ENCODE data around the gene SAMMSON.
A peak's percentile ranks its signal among the peaks of the same experiment; 100 is the strongest.

The SAMMSON gene

DNA sequence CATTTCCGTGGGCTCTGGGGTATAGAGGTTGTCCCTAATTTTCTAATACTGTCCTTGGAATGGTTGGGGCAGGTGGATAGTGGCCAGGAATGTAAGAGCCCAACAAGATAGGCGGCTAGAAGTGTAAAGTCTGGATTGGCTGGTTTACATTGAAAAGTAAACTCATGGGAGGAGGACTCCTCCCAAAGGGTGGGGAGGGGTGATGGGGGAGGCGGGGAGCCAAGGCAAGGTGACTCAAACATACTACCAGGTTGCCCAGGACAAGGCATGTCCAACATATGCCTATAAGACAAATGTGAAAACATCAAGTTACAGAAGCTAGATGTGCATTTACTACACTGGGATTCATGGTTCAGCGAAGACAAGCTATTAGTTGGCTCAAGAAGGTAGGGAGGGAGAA is 14.3 kb upstream of the SAMMSON start:
- 84 to 89% methylated on average over 2 to 3 of the region's 4 CpGs for WGBS, 2 experiments (ENCODE audit: insufficient coverage in 2 of 2)
- no peak overlapping the region for H3K4me3 ChIP-seq (ENCODE audit: extremely low read depth, insufficient read depth, low read length, poor library complexity, severe bottlenecking)
- H3K36me3 ChIP-seq (ENCODE audit: control insufficient read depth, insufficient read depth, low read length): no peaks in the 10 kb centered on the region

DNA sequence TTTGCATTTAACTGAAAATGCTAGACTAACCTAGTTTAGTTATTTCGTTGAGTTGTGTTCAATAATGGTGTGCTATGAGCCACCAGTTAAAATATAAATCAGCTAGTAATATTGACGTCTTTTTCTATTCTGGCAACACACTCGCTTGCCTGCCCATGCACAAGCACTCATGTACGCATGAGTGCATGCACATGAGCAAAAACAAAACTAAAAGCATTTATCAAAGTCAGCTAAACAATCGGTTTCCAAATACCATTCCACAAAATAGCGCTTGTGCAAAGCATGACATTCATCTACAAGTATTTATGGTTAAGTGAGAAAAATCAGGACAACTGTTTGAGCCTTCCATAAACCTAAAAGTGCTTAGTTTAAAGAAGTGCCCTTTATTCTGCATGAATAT is 13.1 kb upstream of the SAMMSON start:
- Histone ChIP-seq H3K4me1 (ENCODE audit: control insufficient read depth, insufficient read depth, low read length, poor library complexity, severe bottlenecking) (no peaks in the 10 kb centered on the region), H3K4me3 (ENCODE audit: extremely low read depth, insufficient read depth, low read length, poor library complexity, severe bottlenecking) (no peak overlapping the region), H3K27ac (ENCODE audit: low read depth, low read length, severe bottlenecking) (no peak overlapping the region), H3K9me3 (ENCODE audit: control insufficient read depth, low read length) (no peaks in the 10 kb centered on the region), H3K36me3 (ENCODE audit: control insufficient read depth, insufficient read depth, low read length) (no peaks in the 10 kb centered on the region)
- WGBS, 2 experiments (ENCODE audit: insufficient coverage in 2 of 2): 100% methylated on average over 3 of the region's 6 CpGs; no CpG with 5 or more reads in 1 of the 2 experiments

More for the DNA sequence above, 14.3 kb upstream of the SAMMSON start:
- no peaks in the 10 kb centered on the region for H3K4me1 ChIP-seq (ENCODE audit: control insufficient read depth, insufficient read depth, low read length, poor library complexity, severe bottlenecking)
- no peaks in the 10 kb centered on the region for H3K9me3 ChIP-seq (ENCODE audit: control insufficient read depth, low read length)
- H3K27ac ChIP-seq (ENCODE audit: low read depth, low read length, severe bottlenecking): no peak overlapping the region

DNA sequence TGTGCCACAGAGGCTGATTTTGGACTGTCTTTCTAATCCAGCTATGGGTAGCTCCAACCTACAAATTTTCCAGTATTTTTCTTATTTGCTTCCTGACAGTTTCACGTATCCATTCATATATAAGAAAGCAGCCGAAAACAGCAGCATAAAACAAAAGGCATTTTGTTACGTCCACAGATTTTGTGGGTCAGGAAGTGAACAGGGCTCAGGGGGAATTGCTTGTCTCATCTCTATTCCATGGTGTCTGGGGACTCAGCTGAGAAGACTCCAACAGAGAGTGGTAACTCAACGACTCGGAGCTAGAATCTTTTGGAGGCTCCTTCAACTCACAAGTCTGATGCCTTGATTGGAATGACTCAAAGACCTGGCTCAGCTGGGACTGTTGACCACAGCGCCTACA is 11.7 kb upstream of the SAMMSON start:
- Histone ChIP-seq H3K9me3 (ENCODE audit: control insufficient read depth, low read length) (no peaks in the 10 kb centered on the region), H3K4me1 (ENCODE audit: control insufficient read depth, insufficient read depth, low read length, poor library complexity, severe bottlenecking) (no peaks in the 10 kb centered on the region), H3K27ac (ENCODE audit: low read depth, low read length, severe bottlenecking) (no peak overlapping the region), H3K36me3 (ENCODE audit: control insufficient read depth, insufficient read depth, low read length) (no peaks in the 10 kb centered on the region), H3K4me3 (ENCODE audit: extremely low read depth, insufficient read depth, low read length, poor library complexity, severe bottlenecking) (no peak overlapping the region)
- WGBS, 2 experiments (ENCODE audit: insufficient coverage in 2 of 2): 89 to 100% methylated on average over 4 of the region's 6 CpGs

DNA sequence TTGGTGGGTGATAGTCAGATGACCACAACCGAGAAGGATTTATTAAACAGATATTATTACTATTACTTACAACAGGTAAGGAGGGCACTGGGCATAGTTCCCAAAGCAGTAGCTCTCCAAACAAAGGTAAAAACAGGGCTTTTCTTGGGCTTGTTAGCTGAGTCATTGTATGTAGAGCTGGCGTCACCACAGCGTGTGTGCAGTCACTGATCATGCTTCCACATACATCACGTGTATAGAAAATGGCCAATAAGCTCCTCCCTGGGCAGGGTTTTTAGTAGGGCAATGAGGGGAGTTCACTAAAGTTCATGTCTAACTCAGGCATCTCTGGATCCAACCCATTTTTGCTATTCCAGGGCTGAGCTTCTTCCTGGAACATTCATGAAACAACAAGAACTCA is 5.8 kb upstream of the SAMMSON start:
- Histone ChIP-seq H3K4me3 (ENCODE audit: extremely low read depth, insufficient read depth, low read length, poor library complexity, severe bottlenecking) (no peak overlapping the region), H3K4me1 (ENCODE audit: control insufficient read depth, insufficient read depth, low read length, poor library complexity, severe bottlenecking) (peaks cover 3% of the 10 kb centered on the region), H3K9me3 (ENCODE audit: control insufficient read depth, low read length) (no peaks in the 10 kb centered on the region), H3K36me3 (ENCODE audit: control insufficient read depth, insufficient read depth, low read length) (no peaks in the 10 kb centered on the region), H3K27ac (ENCODE audit: low read depth, low read length, severe bottlenecking) (no peak overlapping the region)
- 86 to 90% methylated on average over 2 to 3 of the region's 4 CpGs for WGBS, 2 experiments (ENCODE audit: insufficient coverage in 2 of 2)

DNA sequence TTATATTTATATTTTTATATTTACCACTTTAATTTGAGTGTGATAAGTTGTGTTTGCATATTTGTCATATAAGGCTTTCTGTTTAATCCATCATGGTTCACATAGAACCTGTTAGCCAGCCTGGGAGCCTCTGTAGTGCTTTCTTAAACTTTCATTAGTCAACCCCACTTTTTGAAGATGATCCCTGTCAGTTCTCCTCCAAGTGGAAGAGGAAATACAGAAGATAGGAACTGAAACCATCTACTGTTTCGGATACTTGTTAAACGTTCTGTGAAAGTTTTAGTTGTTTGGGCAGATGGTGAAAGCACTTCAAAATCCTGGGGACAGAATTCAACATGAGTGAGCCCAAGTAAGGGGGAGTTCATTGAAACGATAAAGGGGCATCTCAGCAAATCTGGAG is 4.6 kb upstream of the SAMMSON start:
- 78 to 92% methylated on average over 3 of the region's 3 CpGs for WGBS, 2 experiments (ENCODE audit: insufficient coverage in 2 of 2)
- no peak overlapping the region for H3K27ac ChIP-seq (ENCODE audit: low read depth, low read length, severe bottlenecking)
- no peak overlapping the region for H3K4me3 ChIP-seq (ENCODE audit: extremely low read depth, insufficient read depth, low read length, poor library complexity, severe bottlenecking)
- H3K4me1 ChIP-seq (ENCODE audit: control insufficient read depth, insufficient read depth, low read length, poor library complexity, severe bottlenecking): peaks cover 4% of the 10 kb centered on the region
- no peaks in the 10 kb centered on the region for H3K36me3 ChIP-seq (ENCODE audit: control insufficient read depth, insufficient read depth, low read length)
- no peaks in the 10 kb centered on the region for H3K9me3 ChIP-seq (ENCODE audit: control insufficient read depth, low read length)

DNA sequence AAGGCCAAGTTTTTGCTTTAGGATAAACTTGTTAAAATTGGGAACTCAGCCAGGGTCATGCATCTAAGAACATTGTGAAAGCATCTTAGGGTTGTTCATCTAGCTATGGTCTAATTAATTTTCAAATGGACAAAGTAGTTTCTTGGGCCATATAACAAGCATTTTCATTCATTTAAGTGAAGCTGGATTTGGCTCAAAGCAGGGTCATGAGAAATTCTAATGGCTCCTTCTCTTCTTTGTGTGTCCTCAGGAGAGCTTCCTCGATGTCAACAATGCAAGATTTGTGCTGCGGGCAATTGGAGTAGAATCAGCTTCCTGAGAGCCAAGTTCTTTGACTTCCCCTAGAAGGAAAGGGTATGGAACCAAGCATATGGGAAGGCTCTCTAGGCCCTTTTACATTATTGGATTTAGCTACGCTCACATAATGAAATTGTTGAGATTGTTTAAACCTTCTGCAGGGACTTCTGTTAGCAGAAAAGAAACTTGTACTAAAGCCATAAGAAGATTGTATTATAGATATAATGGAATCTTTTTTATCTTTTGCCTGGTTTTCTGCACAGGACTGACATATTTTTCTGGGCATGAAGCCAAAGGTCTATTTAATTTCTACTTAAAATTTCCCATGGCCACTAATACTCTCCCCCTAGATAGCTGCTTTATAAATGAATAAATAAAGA is 1.8 kb upstream of the SAMMSON start:
- H3K27ac ChIP-seq (ENCODE audit: low read depth, low read length, severe bottlenecking): no peak overlapping the region
- no peaks in the 10 kb centered on the region for H3K9me3 ChIP-seq (ENCODE audit: control insufficient read depth, low read length)
- H3K4me1 ChIP-seq (ENCODE audit: control insufficient read depth, insufficient read depth, low read length, poor library complexity, severe bottlenecking): peaks cover 7% of the 10 kb centered on the region
- 60 to 90% methylated on average over 1 to 2 of the region's 3 CpGs for WGBS, 2 experiments (ENCODE audit: insufficient coverage in 2 of 2)
- no peaks in the 10 kb centered on the region for H3K36me3 ChIP-seq (ENCODE audit: control insufficient read depth, insufficient read depth, low read length)
- H3K4me3 ChIP-seq (ENCODE audit: extremely low read depth, insufficient read depth, low read length, poor library complexity, severe bottlenecking): no peak overlapping the region

DNA sequence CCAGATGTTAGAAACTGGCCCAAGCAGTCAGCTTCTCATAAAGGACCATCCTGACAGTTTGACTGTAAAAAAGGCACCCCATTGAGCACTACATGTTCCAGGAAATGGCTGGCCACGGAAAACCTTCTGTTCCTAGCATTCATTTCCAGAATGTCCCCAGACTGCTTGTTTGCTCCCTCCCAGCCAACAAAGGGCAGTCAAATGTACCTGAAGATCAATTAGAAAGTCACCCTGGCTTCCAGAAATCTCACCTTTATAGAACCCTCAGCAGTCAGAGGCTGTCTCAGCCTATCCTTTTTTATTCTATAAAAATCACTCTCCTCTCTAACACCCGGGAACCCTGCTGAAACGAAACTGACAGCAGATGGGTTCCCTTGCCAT is 784 bp upstream of the SAMMSON start:
- H3K4me3 ChIP-seq (ENCODE audit: extremely low read depth, insufficient read depth, low read length, poor library complexity, severe bottlenecking): no peak overlapping the region
- WGBS, 2 experiments (ENCODE audit: insufficient coverage in 2 of 2): 50 to 67% methylated on average over 3 of the region's 3 CpGs
- H3K9me3 ChIP-seq (ENCODE audit: control insufficient read depth, low read length): no peaks in the 10 kb centered on the region
- peak overlapping the region; percentile 47 for H3K27ac ChIP-seq (ENCODE audit: low read depth, low read length, severe bottlenecking)
- no peaks in the 10 kb centered on the region for H3K36me3 ChIP-seq (ENCODE audit: control insufficient read depth, insufficient read depth, low read length)
- H3K4me1 ChIP-seq (ENCODE audit: control insufficient read depth, insufficient read depth, low read length, poor library complexity, severe bottlenecking): peaks cover 7% of the 10 kb centered on the region

DNA sequence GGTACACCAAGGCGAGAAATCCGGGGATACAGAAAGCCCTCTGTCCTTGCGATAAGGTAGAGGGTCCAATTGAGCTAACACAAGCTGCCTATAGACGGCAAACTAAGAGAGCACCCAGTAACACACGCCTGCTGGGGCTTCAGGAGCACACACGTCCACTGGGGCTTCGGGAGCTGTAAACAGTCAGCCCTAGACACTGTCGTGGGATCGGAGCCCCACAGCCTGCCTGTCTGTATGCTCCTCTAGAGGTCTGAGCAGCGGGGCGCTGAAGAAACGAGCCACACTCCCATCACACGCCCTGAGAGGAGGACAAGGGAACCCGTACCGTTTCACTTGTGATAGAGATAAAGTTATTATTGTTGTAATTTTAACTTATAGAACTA is 486 bp downstream of the SAMMSON start:
- 95 to 96% methylated on average over 9 of the region's 15 CpGs for WGBS, 2 experiments (ENCODE audit: insufficient coverage in 2 of 2)

DNA sequence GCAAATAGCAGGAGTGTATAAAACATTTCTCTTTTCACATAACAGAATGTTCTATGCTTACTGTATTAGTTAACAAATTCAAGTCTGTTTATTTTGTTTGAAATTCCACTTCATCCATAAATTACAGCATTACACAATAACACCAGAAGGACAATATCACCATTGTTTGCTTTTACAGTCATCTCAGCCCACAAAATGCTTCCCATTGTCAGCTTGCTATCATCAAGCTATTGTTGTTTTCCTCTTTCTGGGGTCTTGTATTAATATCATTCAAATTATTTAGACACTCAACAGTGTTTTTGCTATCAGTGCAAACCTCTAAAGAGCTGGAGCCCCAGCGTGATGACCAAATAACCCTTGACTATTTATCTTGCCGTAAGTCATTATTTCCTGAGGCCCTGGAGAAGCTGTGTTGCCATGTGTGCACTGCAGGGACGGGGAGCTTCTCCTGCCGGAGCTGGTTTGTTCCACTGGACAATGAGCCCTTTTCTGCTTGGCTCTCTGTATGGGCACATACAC is 1.1 kb downstream of the SAMMSON start:
- no peak overlapping the region for H3K4me3 ChIP-seq (ENCODE audit: extremely low read depth, insufficient read depth, low read length, poor library complexity, severe bottlenecking)
- WGBS, 2 experiments (ENCODE audit: insufficient coverage in 2 of 2): 75 to 87% methylated on average over 3 to 4 of the region's 4 CpGs
- peak overlapping the region; percentile 46 for H3K27ac ChIP-seq (ENCODE audit: low read depth, low read length, severe bottlenecking)
- H3K9me3 ChIP-seq (ENCODE audit: control insufficient read depth, low read length): no peaks in the 10 kb centered on the region
- peaks cover 7% of the 10 kb centered on the region for H3K4me1 ChIP-seq (ENCODE audit: control insufficient read depth, insufficient read depth, low read length, poor library complexity, severe bottlenecking)
- no peaks in the 10 kb centered on the region for H3K36me3 ChIP-seq (ENCODE audit: control insufficient read depth, insufficient read depth, low read length)

More for the DNA sequence above, 486 bp downstream of the SAMMSON start:
- Histone ChIP-seq H3K4me3 (ENCODE audit: extremely low read depth, insufficient read depth, low read length, poor library complexity, severe bottlenecking) (no peak overlapping the region), H3K9me3 (ENCODE audit: control insufficient read depth, low read length) (no peaks in the 10 kb centered on the region), H3K36me3 (ENCODE audit: control insufficient read depth, insufficient read depth, low read length) (no peaks in the 10 kb centered on the region), H3K4me1 (ENCODE audit: control insufficient read depth, insufficient read depth, low read length, poor library complexity, severe bottlenecking) (peaks cover 7% of the 10 kb centered on the region), H3K27ac (ENCODE audit: low read depth, low read length, severe bottlenecking) (no peak overlapping the region)

DNA sequence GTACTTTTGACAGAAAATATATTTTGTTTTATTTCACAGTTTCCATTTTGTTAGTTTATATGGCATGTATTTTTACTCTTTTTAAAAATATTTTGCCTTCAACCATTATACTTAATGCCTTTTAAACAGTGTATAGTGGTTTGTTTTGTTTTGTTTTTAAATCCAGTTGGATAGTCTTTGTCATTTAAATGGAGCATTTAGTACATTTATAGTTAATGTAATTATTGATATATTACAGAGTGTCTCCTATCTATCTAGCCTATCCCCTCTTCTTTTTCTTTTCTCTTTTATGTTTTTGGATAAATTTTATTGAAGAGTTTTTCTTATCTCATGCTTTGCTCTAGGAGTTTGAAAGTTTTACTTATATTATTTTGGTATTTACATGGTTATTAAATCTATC is 3.6 kb downstream of the SAMMSON start:
- no peaks in the 10 kb centered on the region for H3K36me3 ChIP-seq (ENCODE audit: control insufficient read depth, insufficient read depth, low read length)
- H3K4me3 ChIP-seq (ENCODE audit: extremely low read depth, insufficient read depth, low read length, poor library complexity, severe bottlenecking): no peak overlapping the region
- peaks cover 7% of the 10 kb centered on the region for H3K4me1 ChIP-seq (ENCODE audit: control insufficient read depth, insufficient read depth, low read length, poor library complexity, severe bottlenecking)
- no peaks in the 10 kb centered on the region for H3K9me3 ChIP-seq (ENCODE audit: control insufficient read depth, low read length)
- no peak overlapping the region for H3K27ac ChIP-seq (ENCODE audit: low read depth, low read length, severe bottlenecking)

DNA sequence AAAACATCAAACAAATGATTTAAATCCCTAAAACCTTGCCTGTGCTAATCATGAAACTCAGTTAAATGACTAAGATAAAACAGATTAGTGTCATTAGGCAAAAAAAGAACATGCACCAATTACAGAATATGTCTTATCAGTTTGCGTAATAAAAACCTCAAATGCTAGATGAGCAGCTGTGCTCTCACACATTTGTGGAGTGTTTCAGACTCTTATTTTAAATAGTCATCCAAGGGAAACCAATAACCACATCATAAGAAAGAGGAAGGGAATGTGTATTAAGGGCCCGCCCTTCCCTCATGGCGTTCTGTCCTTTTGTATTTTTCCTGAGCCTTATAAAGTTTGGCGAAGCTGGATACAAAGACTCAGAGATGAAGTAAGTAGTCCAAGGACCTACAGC is 6.6 kb downstream of the SAMMSON start:
- H3K4me3 ChIP-seq (ENCODE audit: extremely low read depth, insufficient read depth, low read length, poor library complexity, severe bottlenecking): no peak overlapping the region
- no peaks in the 10 kb centered on the region for H3K9me3 ChIP-seq (ENCODE audit: control insufficient read depth, low read length)
- no peak overlapping the region for H3K27ac ChIP-seq (ENCODE audit: low read depth, low read length, severe bottlenecking)
- H3K4me1 ChIP-seq (ENCODE audit: control insufficient read depth, insufficient read depth, low read length, poor library complexity, severe bottlenecking): no peaks in the 10 kb centered on the region
- H3K36me3 ChIP-seq (ENCODE audit: control insufficient read depth, insufficient read depth, low read length): no peaks in the 10 kb centered on the region
- 83% methylated on average over 1 of the region's 4 CpGs for WGBS, 2 experiments (ENCODE audit: insufficient coverage in 2 of 2)

All from mesodermal cell (in vitro differentiated cells).